Left hindlimb (tissue), 1 donor: ENCODE data around the gene LVRN.

Experiments
- DNase-seq: peaks from one replicate; pipeline ENCODE4 v3.0.0-alpha.2; 2018

The LVRN gene

GRCh38 chr5:115961381-115962238 is 665 bp upstream of the LVRN start:
- DNase-seq = peak; percentile 40

- peak; percentile 57 for DNase-seq
Measured at GRCh38 chr5:115962565-115963402, 509 bp downstream of the LVRN start.

- DNase-seq = no peak
Measured at GRCh38 chr5:115963566-115963965, 1.3 kb downstream of the LVRN start.

- DNase-seq = no peak
Measured at GRCh38 chr5:115968770-115969169, 6.5 kb downstream of the LVRN start.

- DNase-seq = no peak
Measured at GRCh38 chr5:115977096-115977495, 14.8 kb downstream of the LVRN start.

- DNase-seq = no peak
Measured at GRCh38 chr5:115977988-115978387, 15.7 kb downstream of the LVRN start.

- no peak for DNase-seq
Measured at GRCh38 chr5:115978779-115979178, 16.5 kb downstream of the LVRN start.

- peak; percentile 47 for DNase-seq
Measured at GRCh38 chr5:115979201-115980041, 17.1 kb downstream of the LVRN start.

- no peak for DNase-seq
Measured at GRCh38 chr5:115983519-115983918, 21.2 kb downstream of the LVRN start.

GRCh38 chr5:115985802-115986757 is 23.8 kb downstream of the LVRN start:
- DNase-seq = no peak

- DNase-seq = no peak
Measured at GRCh38 chr5:115988002-115988401, 25.7 kb downstream of the LVRN start.

- DNase-seq = no peak
Measured at GRCh38 chr5:115992848-115993350, 30.6 kb downstream of the LVRN start.

GRCh38 chr5:115995351-115995750 is 33.1 kb downstream of the LVRN start:
- DNase-seq = no peak

GRCh38 chr5:116002116-116002906 is 40.0 kb downstream of the LVRN start:
- no peak for DNase-seq

- DNase-seq = no peak
Measured at GRCh38 chr5:116004248-116004647, 42.0 kb downstream of the LVRN start.

GRCh38 chr5:116009806-116010205 is 47.5 kb downstream of the LVRN start:
- no peak for DNase-seq

GRCh38 chr5:116011046-116011445 is 48.8 kb downstream of the LVRN start:
- DNase-seq = no peak

- no peak for DNase-seq
Measured at GRCh38 chr5:116013207-116013785, 51.0 kb downstream of the LVRN start.

GRCh38 chr5:116013936-116014335 is 51.7 kb downstream of the LVRN start:
- no peak for DNase-seq

- no peak for DNase-seq
Measured at GRCh38 chr5:116023619-116024018, 61.3 kb downstream of the LVRN start.
